ENCODE measurements around the gene TP53INP2.

DNA sequence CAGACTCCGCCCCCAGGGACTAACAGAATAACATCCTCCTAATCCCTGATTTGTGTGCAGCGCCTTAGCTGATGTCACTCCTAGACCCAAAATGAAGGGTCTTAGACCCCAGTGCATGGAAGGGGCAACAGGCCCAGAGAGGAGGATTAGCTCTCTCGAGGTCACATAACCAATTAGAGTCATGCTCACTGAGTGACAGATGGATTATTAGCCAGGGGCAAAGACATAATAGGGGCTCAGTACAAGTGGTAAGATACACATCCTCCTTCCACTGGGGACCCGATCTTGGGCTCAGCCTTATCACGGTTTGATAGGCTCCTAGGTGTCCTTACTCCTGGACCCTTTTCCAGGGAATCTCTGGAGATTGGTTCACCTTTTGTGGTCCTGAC, 858 bp downstream of the TP53INP2 start:
- TF ChIP-seq, protein P1, sequence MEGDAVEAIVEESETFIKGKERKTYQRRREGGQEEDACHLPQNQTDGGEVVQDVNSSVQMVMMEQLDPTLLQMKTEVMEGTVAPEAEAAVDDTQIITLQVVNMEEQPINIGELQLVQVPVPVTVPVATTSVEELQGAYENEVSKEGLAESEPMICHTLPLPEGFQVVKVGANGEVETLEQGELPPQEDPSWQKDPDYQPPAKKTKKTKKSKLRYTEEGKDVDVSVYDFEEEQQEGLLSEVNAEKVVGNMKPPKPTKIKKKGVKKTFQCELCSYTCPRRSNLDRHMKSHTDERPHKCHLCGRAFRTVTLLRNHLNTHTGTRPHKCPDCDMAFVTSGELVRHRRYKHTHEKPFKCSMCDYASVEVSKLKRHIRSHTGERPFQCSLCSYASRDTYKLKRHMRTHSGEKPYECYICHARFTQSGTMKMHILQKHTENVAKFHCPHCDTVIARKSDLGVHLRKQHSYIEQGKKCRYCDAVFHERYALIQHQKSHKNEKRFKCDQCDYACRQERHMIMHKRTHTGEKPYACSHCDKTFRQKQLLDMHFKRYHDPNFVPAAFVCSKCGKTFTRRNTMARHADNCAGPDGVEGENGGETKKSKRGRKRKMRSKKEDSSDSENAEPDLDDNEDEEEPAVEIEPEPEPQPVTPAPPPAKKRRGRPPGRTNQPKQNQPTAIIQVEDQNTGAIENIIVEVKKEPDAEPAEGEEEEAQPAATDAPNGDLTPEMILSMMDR (IDR thresholded peaks at IDR 0.05) = no peak
- no peak for TF ChIP-seq POLR2AphosphoS5 (IDR thresholded peaks at IDR 0.05)
- TF ChIP-seq POLR2A (IDR thresholded peaks at IDR 0.05) = no peak

Measured in upper lobe of left lung (tissue), 4 donors.